ENCODE results near the gene FLNB. TPM values are rescaled to one million over a fixed set of nuclear protein-coding genes. Genes with fewer than 3 reads are reported as not detected.
A peak's percentile ranks its signal among the peaks of the same experiment; 100 is the strongest.

Gene FLNB
- total RNA-seq, 4 donors from 2014 or later: 265 to 345 (median 277) TPM

GRCh38 chr3:58193682-58194407 is 185.6 kb downstream of the FLNB start:
- no peak overlapping the region for H3K27ac ChIP-seq
- H3K27me3 ChIP-seq: no peaks in the 10 kb centered on the region
- H3K4me1 ChIP-seq: peaks cover 0 to 9% (median 0%) of the 10 kb centered on the region in 4 donors
- H3K4me3 ChIP-seq: no peak overlapping the region
- DNase-seq (ENCODE audit: low spot score in 2 of 2): no peak
- H3K36me3 ChIP-seq: no peaks in the 10 kb centered on the region
- no peaks in the 10 kb centered on the region for H3K9me3 ChIP-seq
- WGBS, 2 donors: 93 to 94% methylated on average over 12 of the region's 12 CpGs
- TF ChIP-seq EP300 (IDR thresholded peaks at IDR 0.05): no peak
- no peak for TF ChIP-seq POLR2A (IDR thresholded peaks at IDR 0.05)
- TF ChIP-seq, protein P1, sequence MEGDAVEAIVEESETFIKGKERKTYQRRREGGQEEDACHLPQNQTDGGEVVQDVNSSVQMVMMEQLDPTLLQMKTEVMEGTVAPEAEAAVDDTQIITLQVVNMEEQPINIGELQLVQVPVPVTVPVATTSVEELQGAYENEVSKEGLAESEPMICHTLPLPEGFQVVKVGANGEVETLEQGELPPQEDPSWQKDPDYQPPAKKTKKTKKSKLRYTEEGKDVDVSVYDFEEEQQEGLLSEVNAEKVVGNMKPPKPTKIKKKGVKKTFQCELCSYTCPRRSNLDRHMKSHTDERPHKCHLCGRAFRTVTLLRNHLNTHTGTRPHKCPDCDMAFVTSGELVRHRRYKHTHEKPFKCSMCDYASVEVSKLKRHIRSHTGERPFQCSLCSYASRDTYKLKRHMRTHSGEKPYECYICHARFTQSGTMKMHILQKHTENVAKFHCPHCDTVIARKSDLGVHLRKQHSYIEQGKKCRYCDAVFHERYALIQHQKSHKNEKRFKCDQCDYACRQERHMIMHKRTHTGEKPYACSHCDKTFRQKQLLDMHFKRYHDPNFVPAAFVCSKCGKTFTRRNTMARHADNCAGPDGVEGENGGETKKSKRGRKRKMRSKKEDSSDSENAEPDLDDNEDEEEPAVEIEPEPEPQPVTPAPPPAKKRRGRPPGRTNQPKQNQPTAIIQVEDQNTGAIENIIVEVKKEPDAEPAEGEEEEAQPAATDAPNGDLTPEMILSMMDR (IDR thresholded peaks at IDR 0.05): no peak

- Histone ChIP-seq H3K36me3 (no peaks in the 10 kb centered on the region), H3K9me3 (no peaks in the 10 kb centered on the region), H3K27ac (peak overlapping the region in 1 of 4 donors; percentile 83), H3K4me1 (peaks cover 0 to 22% (median 0%) of the 10 kb centered on the region in 4 donors), H3K27me3 (no peaks in the 10 kb centered on the region), H3K4me3 (no peak overlapping the region)
- DNase-seq (ENCODE audit: low spot score in 2 of 2): no peak
- WGBS, 2 donors: 90 to 93% methylated on average over 10 of the region's 10 CpGs
- TF ChIP-seq, protein P1 (IDR thresholded peaks at IDR 0.05): no peak
- TF ChIP-seq EP300 (IDR thresholded peaks at IDR 0.05) (no peak), POLR2A (IDR thresholded peaks at IDR 0.05) (no peak)
These were observed 189.4 kb downstream of the FLNB start for GRCh38 chr3:58197588-58197987.

DNA sequence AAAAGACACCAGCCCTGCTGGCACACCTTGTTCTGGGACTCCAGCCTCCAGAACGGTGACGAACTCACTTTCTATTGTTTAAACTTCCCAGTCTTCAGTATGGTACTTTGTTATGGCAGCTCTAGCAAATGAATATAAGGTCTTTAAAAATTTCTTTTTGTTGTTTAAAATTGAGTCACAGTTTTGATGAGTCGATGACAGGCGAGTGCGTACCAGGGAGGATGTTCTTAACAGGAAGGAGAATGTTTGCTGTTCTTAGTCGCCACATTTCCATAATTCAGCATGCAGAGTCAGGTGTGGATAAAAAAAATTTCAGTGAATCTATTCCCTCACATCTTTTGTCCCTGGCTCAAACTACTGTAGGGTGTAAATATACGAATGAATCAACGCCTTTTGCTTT is 190.1 kb downstream of the FLNB start:
- Histone ChIP-seq H3K4me1 (peaks cover 0 to 22% (median 0%) of the 10 kb centered on the region in 4 donors), H3K4me3 (no peak overlapping the region), H3K36me3 (no peaks in the 10 kb centered on the region), H3K9me3 (no peaks in the 10 kb centered on the region), H3K27ac (peak overlapping the region in 2 of 4 donors; percentile 19 to 83), H3K27me3 (no peaks in the 10 kb centered on the region)
- WGBS, 2 donors: 82% methylated on average over 8 of the region's 8 CpGs
- TF ChIP-seq POLR2A (IDR thresholded peaks at IDR 0.05) (no peak), EP300 (IDR thresholded peaks at IDR 0.05) (no peak)
- TF ChIP-seq, protein P1 (IDR thresholded peaks at IDR 0.05): no peak
- no peak for DNase-seq (ENCODE audit: low spot score in 2 of 2)

GRCh38 chr3:58198804-58199203 is 190.6 kb downstream of the FLNB start:
- DNase-seq (ENCODE audit: low spot score in 2 of 2): no peak
- H3K9me3 ChIP-seq: no peaks in the 10 kb centered on the region
- H3K4me3 ChIP-seq: no peak overlapping the region
- TF ChIP-seq EP300 (IDR thresholded peaks at IDR 0.05) (peak; percentile 26 to 55), POLR2A (IDR thresholded peaks at IDR 0.05) (no peak)
- TF ChIP-seq, protein P1 (IDR thresholded peaks at IDR 0.05): no peak
- no peaks in the 10 kb centered on the region for H3K27me3 ChIP-seq
- H3K27ac ChIP-seq: peak overlapping the region; percentile 28 to 83 (median 52)
- H3K36me3 ChIP-seq: no peaks in the 10 kb centered on the region
- H3K4me1 ChIP-seq: peaks cover 0 to 22% (median 0%) of the 10 kb centered on the region in 4 donors

DNA sequence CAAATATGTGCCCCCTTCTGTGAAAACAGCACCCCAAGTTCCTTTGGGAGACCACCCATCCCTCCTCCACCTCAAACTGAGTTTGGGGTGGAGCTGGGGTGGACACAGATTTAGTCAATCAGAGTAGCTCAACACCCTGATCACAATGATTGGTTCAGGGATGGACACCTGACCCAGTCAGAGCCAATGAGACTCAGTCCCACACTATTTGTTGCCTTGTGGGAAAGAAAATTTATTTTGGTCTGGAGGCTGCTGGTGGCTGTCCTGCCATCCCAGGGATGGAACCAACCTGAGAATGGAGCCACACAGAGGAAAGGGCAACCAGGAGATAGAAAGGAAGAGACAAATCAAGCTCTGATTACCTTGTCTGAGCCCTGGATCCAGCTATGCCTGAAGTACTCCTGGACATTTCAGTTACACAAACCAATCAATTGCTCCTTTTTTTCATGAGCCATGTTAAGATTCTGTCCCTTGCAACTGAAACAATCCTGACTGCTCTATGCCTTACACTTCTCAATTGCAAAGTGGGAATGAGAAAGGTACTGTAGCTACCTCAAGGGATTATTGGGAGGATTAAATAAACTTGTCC is 192.0 kb downstream of the FLNB start:
- TF ChIP-seq POLR2A (IDR thresholded peaks at IDR 0.05) (no peak), EP300 (IDR thresholded peaks at IDR 0.05) (no peak)
- TF ChIP-seq, protein P1 (IDR thresholded peaks at IDR 0.05): no peak
- no peaks in the 10 kb centered on the region for H3K9me3 ChIP-seq
- DNase-seq (ENCODE audit: low spot score in 2 of 2): no peak

More for the DNA sequence above, 192.0 kb downstream of the FLNB start:
- Histone ChIP-seq H3K27ac (peak overlapping the region in 2 of 4 donors; percentile 10 to 83), H3K27me3 (no peaks in the 10 kb centered on the region), H3K36me3 (no peaks in the 10 kb centered on the region), H3K4me1 (peaks cover 0 to 22% (median 0%) of the 10 kb centered on the region in 4 donors), H3K4me3 (no peak overlapping the region)
